Activated CD4-positive, alpha-beta T cell treated with anti-CD3 and anti-CD28 coated beads, Interleukin-2, amount 50 U/mL, for 24 hours (primary cell): ENCODE measurements around the gene USH1G.
"Not testable (repeated sequence)": the region's sequence is repeated elsewhere in the genome, so short reads cannot be mapped to it uniquely, and the experiment has no call there.

Experiments used
- DNase-seq, 2 donors: peaks; one replicate each; pipeline ENCODE4 v3.0.0-alpha.2; 2020; ENCODE audit warnings: low read depth in 1 of 2, low spot score in 1 of 2

Gene USH1G

DNA sequence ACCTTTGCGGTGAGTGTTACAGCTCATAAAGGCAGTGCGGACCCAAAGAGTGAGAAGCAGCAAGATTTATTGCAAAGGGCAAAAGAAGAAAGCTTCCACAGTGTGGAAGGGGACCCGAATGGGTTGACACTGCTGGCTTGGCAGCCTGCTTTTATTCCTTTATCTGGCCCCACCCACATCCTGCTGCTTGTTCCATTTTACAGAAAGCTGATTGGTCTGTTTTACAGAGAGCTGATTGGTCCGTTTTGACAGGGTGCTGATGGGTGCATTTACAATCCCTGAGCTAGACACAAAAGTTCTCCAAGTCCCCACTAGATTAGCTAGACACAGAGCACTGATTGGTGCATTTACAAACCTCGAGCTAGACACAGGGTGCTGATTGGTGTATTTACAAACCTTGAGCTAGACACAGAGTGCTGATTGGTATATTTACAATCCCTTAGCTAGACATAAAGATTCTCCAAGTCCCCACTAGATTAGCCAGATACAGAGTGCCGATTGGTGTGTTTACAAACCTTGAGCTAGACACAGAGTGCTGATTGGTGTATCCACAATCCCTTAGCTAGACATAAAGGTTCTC, 16.8 kb downstream of the USH1G start:
- not testable (repeated sequence) for DNase-seq

- no peak for DNase-seq
Observed at GRCh38 chr17:74904687-74905409, 18.2 kb downstream of the USH1G start.

DNA sequence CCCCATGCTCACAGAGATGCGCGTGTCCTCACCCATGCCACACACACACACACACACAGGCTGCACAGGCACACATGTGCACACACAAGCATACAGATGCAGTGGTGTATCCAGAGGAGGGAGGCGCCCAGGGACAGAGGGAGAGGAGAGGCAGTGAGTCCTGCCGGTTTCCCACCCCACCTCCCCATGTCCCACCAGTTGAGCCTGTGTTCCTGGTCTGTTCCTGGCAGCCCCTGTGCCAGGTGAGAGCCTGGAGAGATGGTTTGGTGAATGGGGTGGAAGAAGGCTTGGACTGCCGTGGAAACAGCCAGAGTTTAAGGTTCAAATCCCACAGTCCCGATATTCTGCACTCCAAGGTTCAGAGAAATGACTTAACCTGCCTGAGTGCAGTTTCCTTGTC, 19.4 kb downstream of the USH1G start:
- no peak for DNase-seq

- no peak for DNase-seq
Observed at GRCh38 chr17:74903034-74903433, 20.0 kb downstream of the USH1G start.

DNA sequence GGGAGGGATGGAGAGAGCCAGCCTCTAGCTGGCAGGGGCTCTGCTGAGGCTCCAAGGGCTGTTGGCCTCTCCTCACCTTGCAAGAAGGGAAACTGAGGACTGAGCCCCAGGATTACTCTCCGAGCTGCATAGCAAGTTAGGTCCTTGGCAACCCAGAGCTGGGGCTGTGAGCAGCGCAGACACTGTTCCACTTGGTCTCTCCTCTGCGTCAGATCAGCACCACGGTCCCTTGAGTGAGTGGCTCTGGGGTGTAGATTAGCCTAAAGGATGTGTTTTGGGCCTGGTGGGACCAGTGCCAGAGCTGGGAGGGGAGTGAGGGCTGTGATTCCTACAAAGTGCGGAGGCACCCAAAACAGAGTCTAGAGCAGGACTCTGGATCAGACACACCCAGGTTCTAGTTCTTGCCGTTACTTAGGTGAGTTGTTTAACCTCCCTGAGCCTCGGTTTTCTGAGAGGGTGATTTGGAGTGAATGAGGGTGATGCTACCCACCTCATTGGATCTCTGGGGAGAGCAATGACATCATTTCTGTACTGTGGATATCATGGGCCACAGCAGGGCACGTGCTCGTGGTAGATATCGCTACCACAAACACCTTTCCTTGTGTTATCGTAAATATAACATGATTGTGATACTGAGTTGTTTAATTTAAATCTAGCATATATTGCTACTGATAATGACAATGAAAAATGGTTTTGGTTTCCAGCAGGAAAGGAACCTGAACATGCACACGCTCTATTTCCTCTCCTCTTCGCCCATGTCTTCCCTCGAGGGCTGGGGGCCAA, 21.5 kb downstream of the USH1G start:
- DNase-seq: no peak

- no peak for DNase-seq
Observed at GRCh38 chr17:74900208-74900607, 22.8 kb downstream of the USH1G start.

GRCh38 chr17:74898376-74898946, 24.6 kb downstream of the USH1G start:
- no peak for DNase-seq

DNA sequence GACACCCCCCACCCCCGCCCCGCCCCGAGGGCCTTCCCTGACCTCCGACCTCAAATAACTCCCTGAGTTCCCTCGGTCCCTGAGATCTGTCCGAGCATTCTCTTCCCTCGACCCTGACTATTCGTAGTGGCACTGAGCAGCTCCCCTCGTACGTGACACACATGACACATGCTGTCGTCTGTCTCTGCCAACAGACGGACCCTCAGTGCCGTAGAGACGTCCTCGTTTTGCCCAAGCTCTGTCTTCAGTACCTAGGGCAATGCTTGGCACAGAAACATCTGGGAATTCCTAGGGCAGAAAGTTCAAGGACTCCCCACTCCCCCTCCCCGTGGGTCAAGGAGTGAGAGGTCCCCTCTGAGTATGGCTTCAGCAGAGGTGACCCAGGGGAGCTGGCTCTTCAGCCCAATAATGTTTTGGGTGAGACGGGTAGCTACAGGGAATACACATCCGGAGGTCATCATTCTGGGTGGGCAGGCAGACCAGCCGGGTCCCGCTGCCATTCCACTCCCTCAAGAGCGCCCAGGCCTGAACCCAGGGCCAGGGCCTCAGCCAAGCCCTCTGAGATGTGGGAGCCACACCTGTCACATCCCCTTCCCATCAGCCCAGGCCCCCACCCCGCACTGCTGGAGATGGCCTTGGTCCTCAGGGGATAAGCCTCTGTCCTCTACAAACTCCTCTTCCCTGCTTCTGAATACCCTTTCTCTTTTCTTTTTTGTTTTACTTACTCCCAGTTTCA, 29.0 kb downstream of the USH1G start:
- no peak for DNase-seq

- no peak for DNase-seq
Observed at GRCh38 chr17:74892974-74893911, 29.8 kb downstream of the USH1G start, which contains the start of gene FADS6. Gene FADS6 (minus strand): TSS chr17:74893633. CDS start chr17:74893595, 38 bp downstream.

DNA sequence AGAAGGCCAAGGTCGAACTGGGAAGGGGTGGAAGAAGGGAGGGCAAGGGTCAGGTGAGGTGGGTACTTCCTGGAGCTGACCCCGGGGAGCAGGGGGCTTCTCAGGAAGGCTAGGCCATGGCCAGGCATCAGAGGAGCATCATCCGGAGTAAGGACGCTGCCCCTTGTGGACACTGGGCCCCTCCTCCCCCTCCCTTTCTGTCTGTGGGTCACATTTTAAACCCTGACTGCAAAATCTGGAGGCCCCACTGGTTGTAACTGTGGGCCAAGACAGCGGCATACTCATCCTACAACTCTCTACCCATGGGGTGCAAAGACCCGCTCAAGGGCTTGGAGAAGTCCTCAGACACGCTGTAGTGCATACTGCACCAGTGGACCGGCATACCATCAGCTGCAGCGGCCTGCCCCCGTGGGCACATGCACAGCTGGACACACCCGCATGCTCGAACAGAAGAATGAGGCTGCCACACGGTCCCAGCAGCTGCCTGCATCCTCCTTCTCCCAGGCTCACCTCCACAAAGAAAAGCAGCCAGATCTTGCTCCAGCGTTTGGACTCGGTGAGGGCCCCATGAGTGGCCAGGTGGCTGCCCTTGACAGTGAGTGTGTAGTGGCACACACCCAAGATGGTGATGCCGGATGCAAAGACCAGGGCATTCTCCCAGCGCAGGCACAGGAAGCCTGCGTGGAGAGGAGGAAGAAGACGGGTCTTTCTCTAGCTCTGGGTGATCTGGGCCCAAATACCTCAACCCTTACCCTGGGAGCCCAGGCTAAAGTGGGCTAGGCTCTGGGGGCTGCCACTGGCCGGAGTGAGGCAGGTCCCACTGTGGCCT, 30.8 kb downstream of the USH1G start:
- DNase-seq: no peak

DNA sequence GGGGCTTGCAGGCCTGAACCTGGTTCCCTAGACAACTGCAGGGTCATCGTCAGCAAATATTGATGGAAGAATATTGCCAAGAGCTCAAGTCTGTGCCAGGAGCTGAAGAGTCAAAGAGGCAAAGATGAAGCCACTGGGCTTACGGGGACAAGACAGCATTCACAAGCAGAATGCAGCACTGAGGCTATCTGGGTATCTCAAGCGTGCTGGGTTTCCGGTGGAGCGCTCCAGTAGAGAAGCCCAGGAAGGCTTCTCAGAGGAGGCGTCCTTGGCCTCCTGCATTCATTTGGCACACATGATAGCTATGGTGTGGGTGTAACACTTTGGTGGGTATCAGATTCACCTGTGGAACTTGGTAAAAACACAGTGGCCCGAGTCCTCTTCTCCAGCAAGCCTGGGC, 32.5 kb downstream of the USH1G start:
- DNase-seq: no peak

DNA sequence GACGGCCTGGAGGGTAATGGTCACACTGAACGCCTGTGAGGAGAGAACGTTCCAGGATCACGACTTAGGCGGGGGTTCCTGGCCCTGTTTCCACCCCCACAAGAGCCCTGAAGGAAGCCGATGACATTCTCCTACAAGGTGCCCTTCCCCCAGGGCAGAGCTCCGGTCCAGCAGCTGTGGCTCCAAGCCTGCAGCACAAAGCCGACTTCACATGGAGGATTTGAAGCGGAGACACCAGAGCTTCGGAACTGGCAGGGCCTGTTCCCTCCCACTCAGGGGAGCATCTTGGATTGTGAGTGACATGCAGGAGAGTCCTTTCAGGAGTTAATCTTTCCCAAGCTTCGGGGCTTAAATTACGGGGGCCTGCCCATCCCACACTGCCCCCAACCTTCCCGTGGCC, 34.6 kb downstream of the USH1G start:
- no peak for DNase-seq

GRCh38 chr17:74883241-74883745, 39.8 kb downstream of the USH1G start:
- no peak for DNase-seq

DNA sequence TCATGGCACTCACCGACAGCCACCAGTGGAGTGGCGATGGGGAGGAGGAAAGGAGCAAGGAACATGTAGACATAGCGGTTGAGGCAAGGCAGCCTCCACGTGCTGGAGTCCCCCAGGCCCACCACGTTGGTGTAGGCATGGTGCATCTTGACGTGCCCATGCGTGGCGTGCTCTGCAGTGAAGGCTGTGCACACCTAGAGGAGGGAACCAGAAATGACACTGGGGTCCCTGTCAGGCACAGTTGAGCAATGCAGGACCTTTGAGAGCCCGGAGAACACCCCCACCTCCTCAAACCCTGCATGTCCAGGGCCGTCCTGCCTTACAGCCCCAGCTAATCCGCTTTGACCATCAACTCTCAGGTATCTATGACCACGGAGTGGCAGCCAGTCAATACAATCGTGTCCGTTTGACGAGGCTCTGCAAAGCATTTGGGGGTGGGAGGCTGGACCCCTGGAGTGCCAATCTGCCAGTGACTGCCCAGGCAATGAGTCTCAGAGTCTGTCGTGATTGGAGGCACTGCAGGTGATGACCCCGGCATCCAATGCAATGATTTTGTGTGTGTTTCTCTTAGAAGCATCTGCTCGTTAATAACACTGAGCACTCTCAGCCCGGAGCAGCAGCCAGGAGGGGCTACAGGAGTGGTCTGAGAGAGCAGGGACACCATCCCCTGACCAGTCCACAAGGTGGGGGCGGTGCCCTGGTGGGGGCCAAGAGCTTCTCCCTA, 40.4 kb downstream of the USH1G start:
- DNase-seq: no peak

DNA sequence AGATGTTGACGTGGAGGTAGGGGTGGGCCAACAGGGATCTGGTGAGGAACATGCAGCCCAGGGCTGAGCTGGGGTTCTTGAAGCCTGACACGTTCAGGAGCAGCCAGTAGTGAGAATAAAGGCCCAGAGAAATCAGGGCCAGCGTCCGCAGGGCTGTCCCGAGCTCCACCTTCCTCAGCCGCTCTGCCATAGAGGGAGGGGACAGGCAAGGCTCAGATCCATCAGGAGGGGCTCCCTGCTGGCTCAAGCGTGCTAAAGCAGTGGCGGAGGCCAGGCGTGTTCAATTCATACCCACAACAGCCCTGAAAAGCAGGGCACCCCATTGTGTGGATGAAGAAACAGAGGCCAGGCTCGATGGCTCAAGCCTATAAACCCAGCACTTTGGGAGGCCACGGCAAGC, 42.0 kb downstream of the USH1G start:
- no peak for DNase-seq

DNA sequence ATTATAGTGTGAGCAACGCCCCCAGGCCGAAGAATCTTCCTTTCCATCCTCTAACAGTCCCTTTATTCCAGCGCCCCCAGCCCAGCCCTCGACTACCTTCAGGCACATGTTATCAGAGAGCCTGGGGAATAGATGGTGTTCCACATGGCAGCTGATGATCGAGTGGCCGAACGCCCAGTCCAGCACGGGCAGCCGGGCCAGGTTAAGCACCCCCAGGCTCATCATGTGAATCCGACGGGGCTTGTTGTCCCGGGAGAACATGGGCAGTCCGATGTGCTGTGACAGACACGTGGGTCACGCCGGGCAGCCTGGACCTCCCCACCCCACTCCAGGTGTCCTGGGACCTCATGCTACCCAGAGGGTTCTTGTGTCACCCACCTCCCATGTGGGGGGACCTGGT, 43.7 kb downstream of the USH1G start:
- no peak for DNase-seq

DNA sequence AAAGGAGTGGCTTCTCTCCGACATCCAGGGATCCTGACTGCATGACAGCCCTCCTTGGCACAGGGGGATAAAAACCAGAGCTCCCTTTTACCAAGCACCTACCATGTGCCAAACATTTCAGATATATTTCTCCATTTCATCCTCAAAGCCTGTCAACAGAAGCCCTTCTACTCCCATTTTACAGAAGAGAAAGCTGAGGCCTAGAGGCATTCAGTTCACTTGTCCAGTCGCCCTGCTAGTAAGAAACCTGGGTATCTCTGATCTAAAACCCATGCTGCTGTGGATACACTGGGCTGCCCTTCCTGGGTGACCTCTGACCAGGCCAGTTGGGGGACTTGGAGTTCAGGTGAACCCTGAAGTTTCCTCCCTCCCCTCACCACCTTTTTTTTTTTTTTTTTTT, 44.4 kb downstream of the USH1G start:
- DNase-seq: no peak
